D341Med (cell line): Measurements from ENCODE around the gene TGFB2.
A peak's percentile ranks its signal among the peaks of the same experiment; 100 is the strongest.

ENCODE experiments used
- DNase-seq: peaks from one replicate; pipeline ENCODE4 v3.0.0; 2012; ENCODE audit warnings: low spot score

Gene TGFB2

GRCh38 chr1:218388591-218388990 is 43.5 kb downstream of the TGFB2 start:
- no peak for DNase-seq

GRCh38 chr1:218390618-218391017 is 45.5 kb downstream of the TGFB2 start:
- no peak for DNase-seq

GRCh38 chr1:218392780-218393179 is 47.6 kb downstream of the TGFB2 start:
- peak; percentile 67 for DNase-seq

GRCh38 chr1:218394416-218394815 is 49.3 kb downstream of the TGFB2 start:
- DNase-seq: no peak

GRCh38 chr1:218394989-218395388 is 49.9 kb downstream of the TGFB2 start:
- DNase-seq: no peak

GRCh38 chr1:218395916-218396315 is 50.8 kb downstream of the TGFB2 start:
- no peak for DNase-seq

GRCh38 chr1:218397752-218398339 is 52.7 kb downstream of the TGFB2 start:
- no peak for DNase-seq

- DNase-seq: no peak
Measured at GRCh38 chr1:218400624-218401023, 55.5 kb downstream of the TGFB2 start.

- DNase-seq: no peak
Measured at GRCh38 chr1:218401441-218401997, 56.4 kb downstream of the TGFB2 start.

GRCh38 chr1:218401998-218402785 is 57.1 kb downstream of the TGFB2 start:
- DNase-seq: no peak

- DNase-seq: no peak
Measured at GRCh38 chr1:218402786-218403120, 57.6 kb downstream of the TGFB2 start.

- no peak for DNase-seq
Measured at GRCh38 chr1:218403300-218403699, 58.2 kb downstream of the TGFB2 start.

GRCh38 chr1:218407630-218408029 is 62.5 kb downstream of the TGFB2 start:
- DNase-seq: no peak

GRCh38 chr1:218408135-218408534 is 63.0 kb downstream of the TGFB2 start:
- no peak for DNase-seq

GRCh38 chr1:218408942-218409341 is 63.8 kb downstream of the TGFB2 start:
- no peak for DNase-seq

- no peak for DNase-seq
Measured at GRCh38 chr1:218409946-218410510, 64.9 kb downstream of the TGFB2 start.

GRCh38 chr1:218411101-218411500 is 66.0 kb downstream of the TGFB2 start:
- DNase-seq: no peak

GRCh38 chr1:218412171-218412570 is 67.0 kb downstream of the TGFB2 start:
- DNase-seq: no peak

- no peak for DNase-seq
Measured at GRCh38 chr1:218413179-218413578, 68.0 kb downstream of the TGFB2 start.

GRCh38 chr1:218414060-218414728 is 69.1 kb downstream of the TGFB2 start:
- no peak for DNase-seq

- no peak for DNase-seq
Measured at GRCh38 chr1:218415726-218416125, 70.6 kb downstream of the TGFB2 start.

GRCh38 chr1:218421531-218421930 is 76.4 kb downstream of the TGFB2 start:
- no peak for DNase-seq

GRCh38 chr1:218424502-218424901 is 79.4 kb downstream of the TGFB2 start:
- DNase-seq: no peak
